Measurements from ENCODE around the gene TULP3. TPM values are rescaled to one million over a fixed set of nuclear protein-coding genes. Genes with fewer than 3 reads are reported as not detected.

TULP3 gene
- total and polyA plus RNA-seq, 10 of the 15 experiments (the other 5 are each of a cell fraction or from before 2014, with no cell fraction given), result 3.1 to 10.4 (median 8.1) TPM

DNA sequence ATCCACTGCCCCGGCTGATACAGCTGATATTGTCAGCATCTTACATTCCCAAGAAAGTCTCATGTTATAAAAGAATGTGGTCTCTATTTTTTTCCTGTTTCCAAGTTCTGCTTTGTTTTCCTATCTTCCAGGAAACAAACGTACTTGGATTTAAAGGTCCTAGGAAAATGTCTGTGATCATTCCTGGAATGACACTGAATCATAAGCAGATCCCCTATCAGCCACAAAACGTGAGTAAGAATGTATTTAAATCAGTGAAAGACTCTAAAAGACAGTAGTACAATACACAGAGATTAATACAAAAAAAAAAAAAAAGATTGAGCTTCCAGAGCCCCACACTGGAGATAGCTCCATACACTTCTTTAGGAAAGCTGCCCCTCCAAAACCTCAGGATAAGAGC, 46.8 kb downstream of the TULP3 start:
- H3K9me3 ChIP-seq (replicated peaks; ENCODE audit: control insufficient read depth, insufficient read depth, low read length), result no peaks in the 10 kb centered on the region
- H3K36me3 ChIP-seq (ENCODE audit: control insufficient read depth in 2 of 2, insufficient read depth in 2 of 2, low read length in 1 of 2), result peaks cover 0 to 4% of the 10 kb centered on the region in 2 experiments; a peak in 3 of 4 replicates
- ChIA-PET SMC1A (ENCODE audit: uncharacterized antibody, unreplicated experiment) (no interaction called here), POLR2A (no interaction called here), RAD21 (ENCODE audit: unreplicated experiment) (no interaction called here), CTCF (interaction anchor here (0.6 kb wide), 1 partner anchor 751 kb away, joined by 3 read pairs; no protein-coding TSS in a partner anchor)
- H3K9ac ChIP-seq (ENCODE audit: control insufficient read depth, insufficient read depth, low read length), result no peak overlapping the region
- 50% methylated on average over 3 of the region's 3 CpGs for WGBS (ENCODE audit: insufficient coverage, insufficient replicate concordance, low lambda C conversion rate, missing lambda C conversion rate)
- H2AFZ ChIP-seq (ENCODE audit: control insufficient read depth, low read depth, low read length), result no peak overlapping the region
- in situ Hi-C loops (cut with MboI), result no loop called here
- intact Hi-C loops (cut with micrococcal nuclease; ENCODE audit: unreplicated experiment), result no loop called here
- H3K27ac ChIP-seq (ENCODE audit: control insufficient read depth, insufficient read depth), result no peak overlapping the region
- H3K4me1 ChIP-seq (ENCODE audit: control insufficient read depth, insufficient read depth, low read length), result no peaks in the 10 kb centered on the region
- BruUV-seq (replicated peaks), result no TSS peak
- no peak for DNase-seq (ENCODE audit: low read depth, low spot score)
- H3K4me3 ChIP-seq, result no peak overlapping the region
- no peaks in the 10 kb centered on the region for H4K20me1 ChIP-seq (ENCODE audit: control insufficient read depth, insufficient read depth)
- H3K4me2 ChIP-seq (ENCODE audit: control insufficient read depth, insufficient read depth), result no peak overlapping the region
- H3K27me3 ChIP-seq (replicated peaks in 1 of 2; ENCODE audit: control insufficient read depth in 2 of 2, insufficient read depth in 2 of 2, low read length in 1 of 2), result no peaks in the 10 kb centered on the region
- no peak for ATAC-seq
- H3K79me2 ChIP-seq (ENCODE audit: control insufficient read depth, insufficient read depth, low read length), result no peaks in the 10 kb centered on the region
- FAIRE-seq, result no peak
- TF ChIP-seq GABPA (IDR thresholded peaks at IDR 0.05; ENCODE audit: low read depth) (no peak), NFXL1 (IDR thresholded peaks at IDR 0.05; ENCODE audit: borderline replicate concordance) (no peak), LARP7 (IDR thresholded peaks at IDR 0.05) (no peak), KDM1A (IDR thresholded peaks at IDR 0.05; ENCODE audit: borderline replicate concordance) (no peak)
- TF ChIP-seq, protein P1, sequence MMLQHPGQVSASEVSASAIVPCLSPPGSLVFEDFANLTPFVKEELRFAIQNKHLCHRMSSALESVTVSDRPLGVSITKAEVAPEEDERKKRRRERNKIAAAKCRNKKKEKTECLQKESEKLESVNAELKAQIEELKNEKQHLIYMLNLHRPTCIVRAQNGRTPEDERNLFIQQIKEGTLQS (IDR thresholded peaks at IDR 0.05; ENCODE audit: borderline replicate concordance, extremely low read depth, low read depth, low read length), result no peak
- TF ChIP-seq, protein P2, sequence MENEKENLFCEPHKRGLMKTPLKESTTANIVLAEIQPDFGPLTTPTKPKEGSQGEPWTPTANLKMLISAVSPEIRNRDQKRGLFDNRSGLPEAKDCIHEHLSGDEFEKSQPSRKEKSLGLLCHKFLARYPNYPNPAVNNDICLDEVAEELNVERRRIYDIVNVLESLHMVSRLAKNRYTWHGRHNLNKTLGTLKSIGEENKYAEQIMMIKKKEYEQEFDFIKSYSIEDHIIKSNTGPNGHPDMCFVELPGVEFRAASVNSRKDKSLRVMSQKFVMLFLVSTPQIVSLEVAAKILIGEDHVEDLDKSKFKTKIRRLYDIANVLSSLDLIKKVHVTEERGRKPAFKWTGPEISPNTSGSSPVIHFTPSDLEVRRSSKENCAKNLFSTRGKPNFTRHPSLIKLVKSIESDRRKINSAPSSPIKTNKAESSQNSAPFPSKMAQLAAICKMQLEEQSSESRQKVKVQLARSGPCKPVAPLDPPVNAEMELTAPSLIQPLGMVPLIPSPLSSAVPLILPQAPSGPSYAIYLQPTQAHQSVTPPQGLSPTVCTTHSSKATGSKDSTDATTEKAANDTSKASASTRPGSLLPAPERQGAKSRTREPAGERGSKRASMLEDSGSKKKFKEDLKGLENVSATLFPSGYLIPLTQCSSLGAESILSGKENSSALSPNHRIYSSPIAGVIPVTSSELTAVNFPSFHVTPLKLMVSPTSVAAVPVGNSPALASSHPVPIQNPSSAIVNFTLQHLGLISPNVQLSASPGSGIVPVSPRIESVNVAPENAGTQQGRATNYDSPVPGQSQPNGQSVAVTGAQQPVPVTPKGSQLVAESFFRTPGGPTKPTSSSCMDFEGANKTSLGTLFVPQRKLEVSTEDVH (IDR thresholded peaks at IDR 0.05; ENCODE audit: low read depth, partially characterized antibody), result no peak
